H9 (cell line): Measurements from ENCODE around the gene SPACA5. TPM values are rescaled to one million over a fixed set of nuclear protein-coding genes. Genes with fewer than 3 reads are reported as not detected.

Source experiments
- DNase-seq: peaks from one replicate; pipeline ENCODE4 v3.0.0-alpha.2; 2017
- H2AFZ ChIP-seq: one replicate; pipeline ENCODE4 v1.6.1; 2013; ENCODE audit warnings: mild to moderate bottlenecking, low read length, control low read depth, moderate library complexity
- H2AK5ac ChIP-seq: 2 replicates; pipeline ENCODE4 v1.6.1; 2013; ENCODE audit warnings: low read length, control low read depth, mixed read lengths; ENCODE audit not compliant: insufficient read length
- H2BK120ac ChIP-seq: one replicate; pipeline ENCODE4 v1.6.1; 2013; ENCODE audit warnings: low read depth, mild to moderate bottlenecking, low read length, control low read depth, inconsistent platforms; ENCODE audit not compliant: poor library complexity, severe bottlenecking
- H2BK12ac ChIP-seq: 2 replicates; pipeline ENCODE4 v1.6.1; 2013; ENCODE audit warnings: low read length, control low read depth, mixed read lengths, low read depth; ENCODE audit not compliant: insufficient read length
- H2BK15ac ChIP-seq: 2 replicates; pipeline ENCODE4 v1.6.1; 2013; ENCODE audit warnings: low read depth, low read length, control low read depth
- H2BK20ac ChIP-seq: one replicate; pipeline ENCODE4 v1.6.1; 2013; ENCODE audit warnings: low read depth, mild to moderate bottlenecking, low read length, control low read depth, inconsistent platforms; ENCODE audit not compliant: poor library complexity, severe bottlenecking
- H2BK5ac ChIP-seq: 2 replicates; pipeline ENCODE4 v1.6.1; 2013; ENCODE audit warnings: low read length, control low read depth, mixed read lengths; ENCODE audit not compliant: insufficient read length
- H3K14ac ChIP-seq: 2 replicates; pipeline ENCODE4 v1.6.1; 2013; ENCODE audit warnings: low read length, control low read depth; ENCODE audit not compliant: insufficient read depth
- H3K18ac ChIP-seq: 2 replicates; pipeline ENCODE4 v1.6.1; 2013; ENCODE audit warnings: low read depth, mild to moderate bottlenecking, mixed read lengths, low read length, control low read depth; ENCODE audit not compliant: insufficient read length
- H3K23ac ChIP-seq: 2 replicates; pipeline ENCODE4 v1.6.1; 2013; ENCODE audit warnings: low read length, control low read depth, mixed read lengths, low read depth; ENCODE audit not compliant: insufficient read length
- H3K23me2 ChIP-seq: 2 replicates; pipeline ENCODE4 v1.6.1; 2013; ENCODE audit warnings: low read depth, mild to moderate bottlenecking, mixed read lengths, low read length, control low read depth; ENCODE audit not compliant: insufficient read length, poor library complexity, severe bottlenecking
- H3K27ac ChIP-seq: 2 replicates; pipeline ENCODE4 v1.5.1; 2013; ENCODE audit warnings: low read length, control low read depth, mixed read lengths, low read depth; ENCODE audit not compliant: insufficient read length
- H3K27me3 ChIP-seq: 2 replicates; pipeline ENCODE4 v1.6.1; 2013; ENCODE audit warnings: low read length, control low read depth, inconsistent platforms; ENCODE audit not compliant: insufficient read depth
- H3K4ac ChIP-seq: 2 replicates; pipeline ENCODE4 v1.6.1; 2013; ENCODE audit warnings: low read depth, mild to moderate bottlenecking, control low read depth, inconsistent platforms, low read length, moderate library complexity
- H3K4me1 ChIP-seq: 2 replicates; pipeline ENCODE4 v1.6.1; 2013; ENCODE audit warnings: low read length, control low read depth, inconsistent platforms; ENCODE audit not compliant: insufficient read depth
- H3K4me2 ChIP-seq: 2 replicates; pipeline ENCODE4 v1.6.1; 2013; ENCODE audit warnings: low read length, control low read depth, mixed read lengths; ENCODE audit not compliant: insufficient read length, insufficient read depth
- H3K56ac ChIP-seq: 2 replicates; pipeline ENCODE4 v1.6.1; 2013; ENCODE audit warnings: low read depth, mild to moderate bottlenecking, mixed read lengths, low read length, control low read depth; ENCODE audit not compliant: insufficient read length
- H3K79me1 ChIP-seq: 2 replicates; pipeline ENCODE4 v1.6.1; 2013; ENCODE audit warnings: low read depth, mild to moderate bottlenecking, moderate library complexity, low read length, control low read depth, inconsistent platforms; ENCODE audit not compliant: insufficient read depth, poor library complexity, severe bottlenecking
- H3K79me2 ChIP-seq: 2 replicates; pipeline ENCODE4 v1.6.1; 2013; ENCODE audit warnings: low read length, control low read depth, inconsistent platforms; ENCODE audit not compliant: insufficient read depth
- H3K9ac ChIP-seq: 2 replicates; pipeline ENCODE4 v1.6.1; 2013; ENCODE audit warnings: low read length, control low read depth, mixed read lengths; ENCODE audit not compliant: insufficient read length; ENCODE audit errors: extremely low read depth
- H3K9me3 ChIP-seq: one replicate; pipeline ENCODE4 v1.6.1; 2013; ENCODE audit warnings: low read depth, low read length, inconsistent platforms; ENCODE audit not compliant: control insufficient read depth
- H3T11ph ChIP-seq: one replicate; pipeline ENCODE4 v1.6.1; 2013; ENCODE audit warnings: mild to moderate bottlenecking, low read length, control low read depth, inconsistent platforms
- H4K20me1 ChIP-seq: one replicate; pipeline ENCODE4 v1.6.1; 2013; ENCODE audit not compliant: control insufficient read depth, insufficient read length, insufficient read depth
- H4K5ac ChIP-seq: 2 replicates; pipeline ENCODE4 v1.6.1; 2013; ENCODE audit warnings: low read depth, mild to moderate bottlenecking, mixed read lengths, low read length, control low read depth; ENCODE audit not compliant: insufficient read length
- H4K8ac ChIP-seq: replicated peaks from 2 replicates; pipeline ENCODE4 v1.6.1; 2013; ENCODE audit warnings: low read length, control low read depth, mixed read lengths, low read depth; ENCODE audit not compliant: insufficient read length
- H4K91ac ChIP-seq: 2 replicates; pipeline ENCODE4 v1.6.1; 2013; ENCODE audit warnings: low read depth, mild to moderate bottlenecking, moderate library complexity, mixed read lengths, low read length, control low read depth; ENCODE audit not compliant: insufficient read length
- H3K27ac Mint-ChIP-seq, 3 experiments: 2 replicates in 2 of 3; 3 replicates in 1 of 3; pipeline ENCODE4 v1.8.0; 2020 to 2021; ENCODE audit warnings: mixed read lengths in 3 of 3, mild to moderate bottlenecking in 1 of 3, moderate library complexity in 1 of 3
- H3K27me3 Mint-ChIP-seq: 2 replicates; pipeline ENCODE4 v1.8.0; 2021; ENCODE audit warnings: low read depth, mild to moderate bottlenecking, moderate library complexity, mixed read lengths
- H3K36me3 Mint-ChIP-seq, 3 experiments: 2 replicates in 2 of 3; 3 replicates in 1 of 3; pipeline ENCODE4 v1.8.0; 2020 to 2021; ENCODE audit warnings: low read depth in 3 of 3, mixed read lengths in 3 of 3; ENCODE audit not compliant: insufficient read depth in 1 of 3
- H3K4me1 Mint-ChIP-seq, 2 experiments: 2 replicates each; pipeline ENCODE4 v1.8.0; 2020; ENCODE audit warnings: mixed read lengths in 2 of 2
- H3K4me3 Mint-ChIP-seq, 2 experiments: 2 replicates in 1 of 2; 3 replicates in 1 of 2; pipeline ENCODE4 v1.8.0; 2020 to 2021; ENCODE audit warnings: mild to moderate bottlenecking in 2 of 2, mixed read lengths in 2 of 2, moderate library complexity in 1 of 2
- H3K9me3 Mint-ChIP-seq, 2 experiments: 2 replicates in 1 of 2; 3 replicates in 1 of 2; pipeline ENCODE4 v1.8.0; 2020; ENCODE audit warnings: mild to moderate bottlenecking in 2 of 2, mixed read lengths in 2 of 2, moderate library complexity in 1 of 2
- WGBS: extraction: QIAGEN DNeasy Blood & Tissue Kit; methylation state at CpG from one replicate; pipeline ENCODE4 v1.1.7; 2013; ENCODE audit warnings: missing lambda C conversion rate, low lambda C conversion rate, mixed read lengths; ENCODE audit not compliant: insufficient read length; ENCODE audit errors: extremely low coverage; 5-methylcytosine and 5-hydroxymethylcytosine counted together
- total RNA-seq: library from RNA; stranded (reverse); gene quantifications from 2 replicates; pipeline ENCODE4 v1.2.1, GENCODE V29; 2021
- TF ChIP-seq, protein P1 (sequence below): fragments of 200-600 bp; sonication (generic); conservative IDR thresholded peaks from 3 replicates; pipeline ENCODE4 v1.8.0; 2021; ENCODE audit warnings: antibody characterized with exemption, mild to moderate bottlenecking

Gene SPACA5
- total RNA-seq, 1 experiment from 2014 or later = not detected

DNA sequence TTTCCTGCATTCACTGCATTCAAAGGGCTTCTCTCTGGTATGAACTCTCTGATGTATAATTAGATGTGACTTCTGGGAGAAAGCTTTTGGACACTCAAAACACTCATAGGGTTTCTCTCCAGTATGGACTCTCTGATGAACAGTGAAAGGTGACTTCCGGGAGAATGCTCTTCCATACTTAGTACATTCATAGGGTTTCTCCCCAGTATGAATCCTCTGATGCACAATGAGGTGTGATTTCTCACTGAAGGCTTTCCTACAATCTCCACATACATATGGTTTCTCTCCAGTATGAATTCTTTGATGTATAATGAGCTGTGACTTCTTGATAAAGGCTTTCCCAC is 52.5 kb downstream of the SPACA5 start:
- no peak overlapping the region for H2BK20ac ChIP-seq
- no peak overlapping the region for H3K27ac ChIP-seq
- no peak overlapping the region for H2BK120ac ChIP-seq
- H3K36me3 Mint-ChIP-seq = peaks cover 39 to 46% (median 42%) of the 10 kb centered on the region in 3 experiments
- H2BK5ac ChIP-seq = no peak overlapping the region
- no CpG with 5 or more reads among the region's 1 CpG for WGBS
- H3K79me2 ChIP-seq = no peaks in the 10 kb centered on the region
- H3K9me3 Mint-ChIP-seq = peaks cover 75 to 84% of the 10 kb centered on the region in 2 experiments
- H2AK5ac ChIP-seq = no peak overlapping the region
- no peak overlapping the region for H2BK15ac ChIP-seq
- no peak overlapping the region for H3K27ac Mint-ChIP-seq
- no peaks in the 10 kb centered on the region for H4K20me1 ChIP-seq
- no peaks in the 10 kb centered on the region for H3K23me2 ChIP-seq
- H3K18ac ChIP-seq = no peak overlapping the region
- TF ChIP-seq, protein P1, sequence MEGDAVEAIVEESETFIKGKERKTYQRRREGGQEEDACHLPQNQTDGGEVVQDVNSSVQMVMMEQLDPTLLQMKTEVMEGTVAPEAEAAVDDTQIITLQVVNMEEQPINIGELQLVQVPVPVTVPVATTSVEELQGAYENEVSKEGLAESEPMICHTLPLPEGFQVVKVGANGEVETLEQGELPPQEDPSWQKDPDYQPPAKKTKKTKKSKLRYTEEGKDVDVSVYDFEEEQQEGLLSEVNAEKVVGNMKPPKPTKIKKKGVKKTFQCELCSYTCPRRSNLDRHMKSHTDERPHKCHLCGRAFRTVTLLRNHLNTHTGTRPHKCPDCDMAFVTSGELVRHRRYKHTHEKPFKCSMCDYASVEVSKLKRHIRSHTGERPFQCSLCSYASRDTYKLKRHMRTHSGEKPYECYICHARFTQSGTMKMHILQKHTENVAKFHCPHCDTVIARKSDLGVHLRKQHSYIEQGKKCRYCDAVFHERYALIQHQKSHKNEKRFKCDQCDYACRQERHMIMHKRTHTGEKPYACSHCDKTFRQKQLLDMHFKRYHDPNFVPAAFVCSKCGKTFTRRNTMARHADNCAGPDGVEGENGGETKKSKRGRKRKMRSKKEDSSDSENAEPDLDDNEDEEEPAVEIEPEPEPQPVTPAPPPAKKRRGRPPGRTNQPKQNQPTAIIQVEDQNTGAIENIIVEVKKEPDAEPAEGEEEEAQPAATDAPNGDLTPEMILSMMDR = no peak
- no peak overlapping the region for H3K9ac ChIP-seq
- no peak overlapping the region for H3K4me3 Mint-ChIP-seq
- no peaks in the 10 kb centered on the region for H3K27me3 ChIP-seq
- no peak overlapping the region for H4K5ac ChIP-seq
- no peak overlapping the region for H3K4ac ChIP-seq
- no peaks in the 10 kb centered on the region for H3K4me1 Mint-ChIP-seq
- H3K27me3 Mint-ChIP-seq = no peaks in the 10 kb centered on the region
- no peaks in the 10 kb centered on the region for H3K79me1 ChIP-seq
- H4K91ac ChIP-seq = no peak overlapping the region
- DNase-seq = no peak
- H3K23ac ChIP-seq = no peak overlapping the region
- H2BK12ac ChIP-seq = no peak overlapping the region
- no peak overlapping the region for H4K8ac ChIP-seq
- H3K4me2 ChIP-seq = no peak overlapping the region
- H3K56ac ChIP-seq = no peak overlapping the region
- H3K9me3 ChIP-seq = peaks cover 42% of the 10 kb centered on the region
- H3K14ac ChIP-seq = no peak overlapping the region
- H3T11ph ChIP-seq = no peak overlapping the region
- no peaks in the 10 kb centered on the region for H3K4me1 ChIP-seq
- no peak overlapping the region for H2AFZ ChIP-seq

Other genes starting within 250 kb of the SPACA5 start
- 8.9 and 11.0 TPM in 2 replicates for gene ZNF81, start 170.1 kb upstream of the SPACA5 start, total RNA-seq
- gene ZNF182, start 3.0 kb upstream of the SPACA5 start, total RNA-seq = 7.5 and 7.6 TPM in 2 replicates
- 1.2 and 1.5 TPM in 2 replicates for gene ZNF630, start 64.7 kb downstream of the SPACA5 start, total RNA-seq
- gene SPACA5B, start 123.6 kb downstream of the SPACA5 start, total RNA-seq = not detected in 2 replicates
- gene SSX5, start 189.8 kb downstream of the SPACA5 start, total RNA-seq = not detected in 2 replicates
- gene SSX1, start 248.4 kb downstream of the SPACA5 start, total RNA-seq = not detected in 2 replicates